ENCODE data around the gene MANSC4.

MANSC4 gene

DNA sequence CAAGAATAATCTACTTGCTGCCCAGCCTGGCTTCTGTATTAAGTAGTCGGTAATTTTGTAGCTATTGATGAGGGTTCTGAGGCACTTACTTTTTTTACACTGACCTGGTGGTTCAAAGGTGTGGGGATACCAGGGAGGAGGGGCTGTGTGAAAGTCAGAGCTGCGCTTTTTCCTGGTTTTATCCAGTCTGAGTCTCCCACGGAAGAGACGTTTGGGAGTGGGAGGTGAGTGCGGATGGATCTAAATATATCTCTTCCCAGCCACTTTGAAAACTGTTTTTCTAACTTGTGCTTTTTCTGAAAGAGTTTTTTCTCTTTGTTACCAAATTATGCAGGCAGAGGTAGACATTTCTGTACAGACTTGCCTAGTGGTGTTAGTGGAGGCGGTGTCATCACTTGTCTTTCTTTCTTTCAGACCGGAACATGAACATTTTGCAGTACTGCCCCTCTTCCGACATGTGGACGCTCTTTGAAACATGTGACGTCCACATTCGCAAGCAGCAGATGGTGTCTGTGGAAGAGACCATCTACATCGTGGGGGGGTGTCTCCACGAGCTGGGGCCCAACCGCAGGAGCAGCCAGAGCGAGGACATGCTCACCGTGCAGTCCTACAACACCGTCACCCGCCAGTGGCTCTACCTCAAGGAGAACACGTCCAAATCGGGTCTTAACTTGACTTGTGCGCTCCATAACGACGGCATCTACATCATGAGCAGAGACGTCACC lies 17.4 kb upstream of the MANSC4 start:
- no peak for DNase-seq

DNA sequence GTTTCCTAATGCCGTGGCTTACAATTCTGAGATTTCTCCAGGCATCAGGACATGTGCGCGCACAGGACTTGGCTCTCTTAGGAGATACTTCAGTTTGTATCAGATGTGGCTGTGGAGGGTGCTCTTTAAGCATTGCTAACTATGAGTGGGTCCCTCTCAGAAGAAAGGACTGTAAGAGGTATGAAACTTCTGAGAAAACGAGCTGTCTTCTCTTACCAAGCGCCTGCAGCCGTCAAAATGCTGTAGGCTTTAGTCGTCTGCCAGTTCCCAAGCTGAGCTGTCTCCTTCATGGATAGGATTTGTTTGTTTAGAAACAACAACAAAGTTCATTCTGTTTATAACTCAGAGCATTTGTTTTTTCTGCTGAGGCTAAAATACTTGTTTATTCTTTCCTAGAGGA lies 16.1 kb upstream of the MANSC4 start:
- DNase-seq: no peak

DNA sequence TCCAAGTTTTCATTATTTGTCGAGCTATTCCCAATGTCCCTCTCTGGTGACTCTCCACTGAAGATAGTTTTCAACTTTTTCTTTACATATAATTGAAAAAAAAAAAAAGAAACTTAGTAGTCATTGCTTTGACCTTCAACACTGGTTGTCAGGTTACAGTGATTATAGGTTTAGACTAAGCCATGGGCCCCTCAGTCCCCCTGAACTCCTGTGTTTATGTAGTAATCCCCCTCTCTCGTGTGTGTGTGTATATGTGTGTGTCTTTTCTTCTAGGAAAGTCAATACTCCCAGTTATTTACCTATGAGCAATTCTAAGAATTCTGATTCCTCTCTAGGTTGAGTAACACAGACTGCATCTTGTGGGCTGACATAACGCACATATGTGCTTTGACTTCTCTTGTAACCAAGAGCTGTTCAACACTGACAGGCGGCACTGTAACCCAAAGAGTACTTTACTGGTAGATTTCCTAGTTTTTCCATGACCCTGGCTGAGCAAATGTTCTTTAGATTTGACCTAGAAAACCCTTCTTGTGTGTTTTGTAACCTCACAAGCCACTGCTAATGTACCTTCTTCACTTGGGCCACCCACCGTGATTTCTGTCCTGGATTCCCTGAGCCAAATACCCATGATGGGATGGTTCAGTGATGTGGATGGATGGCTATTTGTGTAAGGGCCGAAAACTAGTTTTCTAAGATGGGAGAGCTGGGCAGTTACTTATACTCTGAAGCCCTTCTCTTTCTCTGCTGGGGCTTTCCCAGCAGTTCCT lies 15.0 kb upstream of the MANSC4 start:
- DNase-seq: no peak

DNA sequence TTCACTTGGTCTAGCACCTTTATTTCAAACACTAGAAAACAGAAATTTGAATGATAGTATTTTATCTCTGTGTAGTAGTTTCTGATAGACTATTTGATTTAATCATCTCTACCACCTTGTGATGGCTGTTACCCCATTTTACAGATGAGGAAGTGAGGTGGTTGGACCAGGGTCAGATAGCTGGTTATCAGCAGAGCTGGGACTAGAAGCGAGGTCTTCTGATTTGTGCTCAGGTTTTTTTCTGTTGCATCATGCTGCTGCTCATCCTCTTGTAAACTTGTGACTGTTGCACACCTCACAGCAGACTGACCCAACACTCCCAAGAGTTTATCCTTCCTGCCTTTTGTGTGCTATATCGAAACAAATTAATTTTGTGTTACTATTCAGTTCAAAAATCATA lies 10.1 kb upstream of the MANSC4 start:
- DNase-seq: no peak

DNA sequence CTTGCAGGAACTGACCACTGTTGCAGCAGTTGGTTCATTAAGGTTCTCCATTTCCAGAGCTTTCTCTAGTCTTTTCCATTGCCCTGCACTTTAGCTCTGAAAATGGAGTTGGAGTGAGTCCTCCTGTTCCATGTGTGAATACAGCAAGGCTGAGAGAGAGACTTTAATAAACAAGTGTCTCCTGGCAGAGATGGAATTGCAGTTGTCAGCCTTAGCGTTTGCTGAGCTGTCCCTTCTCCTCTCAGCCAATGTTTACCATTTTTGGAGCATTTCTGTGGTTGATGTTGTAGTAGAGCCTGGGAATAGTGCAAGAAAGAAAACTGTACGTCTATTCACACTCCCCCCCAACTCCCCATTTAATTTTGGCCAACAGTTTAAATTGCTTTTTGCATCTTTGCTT lies 7.5 kb upstream of the MANSC4 start:
- DNase-seq: no peak

DNA sequence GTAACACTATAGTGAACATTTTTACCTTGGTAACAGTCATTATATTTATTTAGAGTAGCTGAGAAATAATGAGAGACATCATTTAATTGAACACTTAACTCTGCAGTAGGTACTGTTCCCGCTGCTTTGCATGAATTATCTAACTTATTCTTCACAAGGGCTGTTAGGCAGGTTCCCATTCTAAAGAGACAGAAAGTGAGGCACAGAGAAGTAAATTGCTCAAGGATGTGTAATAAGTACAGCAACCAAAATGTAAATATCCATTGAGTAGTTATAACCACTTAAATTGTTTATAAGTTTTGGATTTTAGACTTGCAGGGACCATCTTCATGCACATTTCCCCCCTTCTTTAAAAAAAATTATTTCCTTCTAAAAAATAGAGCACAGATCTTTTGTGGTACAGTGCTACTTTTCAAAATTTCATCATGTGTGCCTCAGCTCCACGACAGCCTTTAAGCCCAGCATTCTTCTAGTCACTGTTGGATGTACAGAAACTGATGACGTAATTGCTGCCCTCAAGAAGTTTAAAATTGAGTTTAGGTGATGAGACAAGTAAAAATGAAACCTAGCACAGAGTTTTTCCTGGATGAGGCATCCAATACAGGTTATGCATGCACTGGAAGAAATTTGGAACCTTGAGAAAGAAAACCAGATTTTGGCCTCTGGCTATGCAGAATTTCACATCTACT lies 6.0 kb upstream of the MANSC4 start:
- DNase-seq: no peak

DNA sequence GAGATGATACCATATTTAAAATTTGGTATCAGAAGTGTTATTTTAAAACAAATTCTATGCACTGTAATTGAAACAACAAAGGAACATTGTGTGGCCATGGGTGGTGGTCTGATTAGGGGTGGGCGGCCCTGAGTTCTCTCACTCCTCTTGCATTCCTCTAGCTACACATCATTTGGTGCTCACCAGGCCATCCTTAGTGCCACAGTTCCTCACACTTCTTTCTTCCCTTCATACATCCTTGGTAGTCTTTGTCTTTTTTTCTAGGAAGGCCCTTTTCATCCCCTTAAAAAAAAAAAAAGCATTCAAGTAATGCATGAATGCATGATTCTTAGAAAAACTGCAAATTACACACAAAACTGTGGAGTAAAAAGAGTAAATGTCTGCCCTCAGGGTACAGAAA lies 2.4 kb upstream of the MANSC4 start:
- no peak for DNase-seq

DNA sequence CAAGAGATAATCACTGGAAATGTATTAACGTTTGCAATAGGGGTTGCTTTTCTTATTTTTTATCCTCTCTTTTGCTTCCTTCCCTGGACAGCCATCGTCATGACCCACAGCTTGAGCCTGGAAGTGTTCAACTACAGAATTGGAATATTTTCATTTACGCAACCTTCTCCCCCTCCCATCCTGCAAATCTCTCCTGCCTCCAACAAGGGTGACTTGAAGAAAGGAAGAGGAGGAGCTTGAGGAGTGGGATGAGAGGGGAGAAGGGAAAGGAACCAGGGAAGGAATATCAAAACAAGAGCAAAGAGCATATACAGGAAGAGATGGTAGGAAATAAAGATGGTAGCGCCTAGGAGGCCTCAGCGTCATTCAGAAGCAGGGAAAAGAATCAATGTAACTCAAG lies 1.6 kb upstream of the MANSC4 start:
- DNase-seq: no peak

DNA sequence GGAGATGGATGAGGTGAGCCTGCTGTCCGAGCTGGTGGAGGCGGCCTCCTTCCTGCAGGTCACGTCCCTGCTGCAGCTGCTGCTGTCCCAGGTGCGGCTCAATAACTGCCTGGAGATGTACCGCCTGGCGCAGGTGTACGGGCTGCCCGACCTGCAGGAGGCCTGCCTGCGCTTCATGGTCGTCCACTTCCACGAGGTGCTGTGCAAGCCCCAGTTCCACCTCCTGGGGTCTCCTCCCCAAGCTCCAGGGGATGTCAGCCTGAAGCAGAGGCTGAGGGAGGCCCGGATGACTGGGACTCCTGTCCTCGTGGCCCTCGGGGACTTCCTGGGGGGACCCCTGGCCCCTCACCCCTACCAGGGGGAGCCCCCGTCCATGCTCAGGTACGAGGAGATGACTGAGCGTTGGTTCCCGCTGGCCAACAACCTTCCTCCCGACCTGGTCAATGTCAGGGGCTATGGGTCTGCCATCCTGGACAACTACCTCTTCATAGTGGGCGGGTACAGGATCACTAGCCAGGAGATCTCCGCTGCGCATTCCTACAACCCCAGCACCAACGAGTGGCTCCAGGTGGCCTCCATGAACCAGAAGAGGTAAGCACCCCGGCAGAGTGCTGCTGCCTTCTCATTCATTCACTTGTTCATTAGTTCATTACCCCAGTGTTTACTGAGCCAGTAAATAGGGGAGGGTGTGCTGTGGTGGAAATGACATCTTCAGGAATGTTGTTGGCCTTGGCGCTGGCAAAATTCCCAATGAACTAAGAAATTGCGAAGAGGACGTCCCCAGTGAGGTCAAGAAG lies 774 bp upstream of the MANSC4 start:
- no peak for DNase-seq

DNA sequence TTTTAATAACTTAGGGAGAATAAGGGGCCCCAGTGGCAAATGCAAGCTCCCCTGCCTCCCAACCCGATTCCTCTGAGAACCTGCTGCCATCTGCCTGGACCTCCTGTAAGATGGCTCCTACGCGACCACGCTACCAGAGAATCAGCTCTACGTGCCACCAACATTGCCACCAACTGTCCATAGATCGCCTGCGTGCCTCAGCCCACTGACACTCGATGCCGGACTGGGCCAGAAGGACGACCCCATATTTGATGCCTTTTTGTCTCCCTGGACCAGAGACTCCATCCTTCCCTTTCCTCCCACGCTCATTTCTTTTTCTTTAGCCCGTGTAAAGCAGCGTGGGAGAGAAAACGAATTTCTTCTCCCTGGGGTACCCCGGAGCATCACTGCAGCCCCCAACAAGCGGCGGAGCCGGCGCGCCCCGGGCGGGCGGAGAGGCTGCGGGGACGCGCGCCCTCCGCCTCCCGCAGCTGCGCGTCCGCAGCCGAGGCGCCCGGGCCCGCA lies 568 bp downstream of the MANSC4 start:
- DNase-seq: no peak

DNA sequence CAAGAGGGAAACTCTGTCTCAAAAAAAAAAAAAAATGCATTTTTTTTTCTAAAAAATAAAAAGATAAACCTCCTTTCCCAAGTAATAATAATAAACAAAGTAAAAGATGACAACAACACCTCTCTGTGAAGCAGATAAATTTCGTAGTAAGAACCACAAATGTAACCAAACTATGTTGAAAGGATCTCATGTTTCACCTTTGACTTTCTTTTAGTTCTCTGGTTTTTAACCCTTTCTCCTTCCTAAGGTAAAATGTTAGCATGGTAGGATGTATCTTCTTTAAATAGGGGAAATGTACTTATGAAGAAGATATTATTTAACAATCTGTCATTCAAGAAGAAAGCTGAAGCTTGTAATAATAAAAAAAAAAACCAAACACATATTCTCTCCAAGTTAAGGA lies 1.8 kb downstream of the MANSC4 start:
- DNase-seq: no peak

DNA sequence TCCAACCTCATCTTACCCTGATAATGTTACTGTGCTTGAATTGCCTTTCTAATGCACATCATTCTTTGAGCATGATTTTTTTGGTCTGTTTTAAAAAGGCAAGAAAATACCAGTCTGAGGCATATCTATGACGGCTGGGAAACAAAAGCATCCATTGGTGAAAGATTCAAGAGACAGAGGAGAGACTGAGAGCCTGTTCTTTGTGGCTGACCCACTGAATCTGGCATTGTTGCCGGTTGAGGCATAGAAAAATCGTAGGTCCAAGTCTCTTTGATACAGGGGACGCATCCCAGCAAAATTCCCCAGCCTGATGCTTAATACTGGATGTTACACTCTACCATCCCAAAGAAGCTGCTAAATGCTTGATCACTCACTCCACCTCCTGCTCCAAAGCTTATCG lies 2.9 kb downstream of the MANSC4 start:
- DNase-seq: no peak

DNA sequence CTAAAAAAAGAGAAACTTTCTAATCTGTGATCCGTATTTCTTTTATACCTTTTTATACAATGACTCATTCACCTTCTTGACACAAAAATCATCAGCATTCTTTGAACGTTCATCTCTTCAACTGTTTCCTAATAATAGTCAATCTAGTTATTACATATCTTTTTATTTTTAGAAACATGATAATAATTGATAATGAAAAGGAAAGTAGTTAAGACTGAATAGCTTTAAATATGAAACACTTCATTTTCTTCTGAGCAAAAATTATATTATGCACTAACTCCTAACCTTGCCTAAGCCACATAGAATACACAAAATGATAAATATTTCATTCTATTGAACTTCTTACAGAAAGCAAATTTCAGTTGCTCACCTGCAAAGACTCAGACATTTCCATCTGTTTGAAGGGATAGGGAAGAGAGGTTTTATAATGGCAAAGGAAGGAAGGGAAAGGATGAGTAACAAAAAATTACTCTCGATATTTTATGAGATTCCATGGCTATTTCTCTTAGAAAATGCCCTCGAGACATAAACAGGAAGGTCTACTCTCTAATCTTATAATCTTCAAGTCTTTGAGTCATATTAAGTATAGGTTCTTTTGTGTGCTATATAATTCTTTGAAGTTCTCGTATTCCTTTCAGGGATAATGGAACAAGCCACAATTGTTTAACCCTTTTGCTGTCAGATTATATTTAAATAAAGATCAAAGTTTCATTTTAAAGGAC lies 7.5 kb downstream of the MANSC4 start:
- DNase-seq: no peak

DNA sequence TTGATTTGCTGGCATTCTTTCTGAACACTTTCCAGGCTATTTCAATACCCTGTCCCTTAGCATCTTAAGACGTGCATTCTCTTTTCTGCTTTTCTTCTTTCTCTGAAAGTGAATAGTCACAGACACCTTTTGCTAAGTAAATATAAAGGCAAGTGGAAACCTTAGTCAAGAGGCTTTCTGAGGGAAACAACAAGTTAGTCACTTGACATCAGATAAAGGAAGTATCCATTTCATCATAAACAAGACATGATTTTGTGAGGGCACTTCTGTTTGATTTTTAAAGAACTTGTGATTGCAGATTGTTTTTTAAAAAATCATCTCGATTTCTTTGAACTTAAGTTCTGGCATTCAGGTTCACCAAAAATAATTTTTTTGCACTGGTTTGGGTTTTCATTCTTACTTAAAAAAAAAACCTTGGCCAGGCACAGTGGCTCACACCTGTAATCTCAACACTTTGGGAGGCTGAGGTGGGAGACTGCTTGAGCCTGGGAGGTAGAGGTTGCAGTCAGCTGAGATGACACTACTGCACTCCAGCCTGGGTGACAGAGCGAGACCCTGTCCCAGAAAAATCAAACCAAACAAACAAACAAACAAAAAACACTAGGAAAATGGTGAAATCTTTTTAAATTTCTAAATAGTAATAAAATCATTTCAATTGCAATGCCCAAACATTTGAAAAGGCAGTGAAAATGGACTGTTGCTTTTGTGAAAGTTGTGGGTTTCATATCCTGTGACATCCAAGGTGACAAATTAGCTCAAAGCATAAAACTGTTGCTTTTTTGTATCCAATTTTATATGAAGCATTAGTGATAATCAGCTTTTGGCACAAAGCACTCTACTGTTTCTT lies 8.3 kb downstream of the MANSC4 start:
- DNase-seq: no peak

DNA sequence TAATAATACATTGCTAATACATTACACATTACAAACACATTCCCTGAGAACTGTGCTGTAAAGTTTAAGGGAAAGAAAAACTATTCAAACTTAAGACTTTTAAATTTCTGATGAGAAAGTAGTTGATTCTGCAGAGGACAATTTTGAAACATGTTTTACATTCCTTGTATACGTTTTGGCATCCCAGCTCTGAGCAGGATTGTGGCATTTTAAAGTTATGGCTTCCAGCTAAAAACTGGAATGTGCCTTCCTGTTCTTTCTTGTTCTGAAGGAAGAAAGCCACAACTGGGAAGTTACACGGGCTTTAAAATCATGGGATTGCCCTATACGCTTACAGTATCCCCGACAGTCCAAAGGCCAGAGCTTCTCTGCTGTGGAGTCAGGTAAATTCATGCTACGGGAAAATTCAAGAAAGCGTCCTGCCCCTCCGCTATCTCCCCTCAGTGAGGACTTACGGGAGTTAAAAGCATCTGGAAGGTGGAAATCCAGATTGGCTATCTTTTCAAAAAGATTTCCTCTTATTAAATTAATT lies 10.8 kb downstream of the MANSC4 start:
- no peak for DNase-seq

DNA sequence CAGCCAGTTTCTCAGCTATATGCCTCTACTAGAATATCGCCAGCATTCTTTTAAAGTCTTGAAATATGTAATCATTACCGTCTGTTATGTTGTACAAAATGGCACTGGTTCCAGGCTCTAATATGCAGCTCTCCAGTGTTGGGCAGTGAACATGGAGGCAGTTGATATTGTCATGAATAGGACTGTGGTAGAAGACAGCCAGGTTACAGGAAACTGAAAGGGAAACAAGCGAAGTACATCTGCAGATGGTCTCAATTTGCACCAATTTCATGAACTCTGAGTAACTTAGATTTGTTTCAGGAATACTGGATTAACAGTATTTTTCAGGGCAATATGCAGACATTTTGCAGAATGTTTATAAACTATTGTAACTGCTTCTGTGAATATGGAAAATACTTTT lies 13.4 kb downstream of the MANSC4 start:
- DNase-seq: no peak

DNA sequence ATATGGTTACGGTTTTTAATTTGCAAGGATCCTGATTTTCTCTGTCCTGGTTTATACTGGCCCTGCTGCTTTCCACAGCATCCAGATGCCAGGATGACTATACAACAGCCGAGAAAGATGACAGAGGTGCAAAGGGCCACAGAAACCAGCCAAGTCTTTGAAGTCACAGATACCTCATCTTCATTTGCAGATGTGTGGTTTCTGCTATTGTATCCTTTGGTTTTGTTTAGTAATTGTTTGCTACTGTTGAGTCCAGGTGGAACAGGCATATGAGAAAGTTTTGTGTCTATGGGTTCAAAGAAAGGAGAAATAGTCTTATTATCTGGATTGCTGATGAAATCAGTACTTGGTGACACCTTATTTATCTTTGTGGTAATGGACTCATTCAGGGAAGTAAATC lies 17.3 kb downstream of the MANSC4 start:
- DNase-seq: no peak

DNA sequence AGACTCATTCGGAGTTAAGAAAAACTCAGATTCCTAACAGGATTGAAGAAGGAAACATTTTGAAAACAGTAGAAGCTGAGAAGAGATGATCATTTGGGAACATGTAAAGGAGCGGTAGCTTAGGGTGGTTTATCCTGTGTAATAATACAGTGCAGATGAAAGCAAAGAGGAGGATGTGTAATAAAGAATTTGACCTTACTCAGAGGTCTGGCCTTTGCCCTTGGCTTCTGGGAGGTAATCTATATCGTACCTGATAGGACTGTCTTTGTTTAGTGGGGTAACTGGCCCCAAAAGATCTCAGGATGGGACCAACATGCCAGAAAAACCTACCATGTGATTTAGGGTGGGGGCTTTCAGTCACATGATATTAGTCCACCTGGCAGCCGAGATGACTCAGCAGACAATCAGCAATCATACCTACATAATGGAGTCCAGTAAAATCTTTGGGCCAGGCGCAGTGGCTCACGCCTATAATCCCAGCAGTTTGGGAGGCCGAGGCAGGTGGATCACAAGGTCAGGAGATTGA lies 23.3 kb downstream of the MANSC4 start:
- DNase-seq: no peak

DNA sequence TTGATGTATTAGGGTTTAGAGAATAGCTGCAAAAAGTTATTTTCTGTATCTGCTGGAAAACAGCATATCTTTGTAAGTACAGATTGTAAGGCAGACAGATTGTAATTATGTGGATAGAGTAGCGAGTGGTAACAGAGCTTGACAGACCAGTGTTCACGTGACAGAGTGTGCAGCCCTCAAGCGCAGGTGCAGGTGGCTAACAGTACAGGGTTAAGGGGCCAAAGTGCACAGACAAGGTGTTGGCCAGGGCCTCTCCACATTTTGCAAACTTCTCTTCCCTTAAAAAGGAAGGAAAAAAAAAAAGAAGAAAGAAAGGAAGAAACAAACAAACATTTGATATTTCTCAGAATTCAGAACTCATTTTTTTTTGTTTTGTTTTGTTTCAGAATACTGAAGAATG lies 25.2 kb downstream of the MANSC4 start:
- no peak for DNase-seq

DNA sequence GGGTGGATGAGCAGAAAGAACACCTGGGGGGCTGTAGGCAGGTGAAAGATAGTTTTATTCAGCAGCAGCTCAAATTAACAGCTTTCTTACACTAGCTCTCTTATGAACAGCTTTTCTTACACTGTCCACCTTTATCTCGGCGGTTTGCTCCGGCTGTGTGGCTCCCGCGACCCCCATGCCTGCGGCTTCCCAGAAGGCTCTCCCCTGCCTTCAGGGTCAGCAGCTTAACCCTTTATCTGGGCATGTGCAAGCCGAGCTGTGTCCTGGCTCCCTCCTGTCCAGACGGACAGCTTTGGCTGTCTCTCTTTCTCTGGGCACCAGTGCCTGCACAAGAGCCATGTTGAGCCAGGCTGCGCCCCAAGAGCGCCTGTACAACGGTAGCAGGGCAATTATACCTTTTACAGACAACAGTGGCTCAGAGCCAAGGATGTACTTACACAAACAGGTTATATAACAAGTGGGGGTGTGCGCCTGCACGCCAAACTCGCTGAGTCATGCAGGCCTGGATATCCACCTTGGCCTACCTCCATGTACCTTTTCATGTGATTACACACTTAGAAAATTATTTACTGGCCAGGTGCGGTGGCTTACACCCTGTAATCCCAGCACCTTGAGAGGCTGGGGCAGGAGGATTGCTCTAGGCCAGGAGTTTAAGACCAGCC lies 28.5 kb downstream of the MANSC4 start:
- DNase-seq: no peak

Data from KG1 (cell line).